HepG2 (cell line): ENCODE results near the gene SLC66A3. TPM values are rescaled to one million over a fixed set of nuclear protein-coding genes. Genes with fewer than 3 reads are reported as not detected.

Source experiments
- ATAC-seq: fragments of 200-7000 bp; cut with Tn5 transposase; 3 replicates; pipeline ENCODE4 v1.9.1; 2020; ENCODE audit warnings: mild to moderate bottlenecking, moderate library complexity
- BruUV-seq: library from RNA; stranded (reverse); fragments of 400-500 nt; replicated peaks from 2 replicates; lab custom pipeline; 2021; lab: Mats Ljungman, UMichigan
- CTCF ChIA-PET: fragments of 300-600 bp; formaldehyde crosslinking; extraction: SDS; loops from one replicate; lab custom pipeline; 2021; ENCODE audit warnings: low total read pairs, inconsistent platforms, low intra/inter-chr PET ratio; lab: Yijun Ruan, JAX
- POLR2A ChIA-PET: fragments of 350-600 bp; sonication (Branson Sonifier 250); formaldehyde crosslinking; loops from one replicate; lab custom pipeline; 2020; ENCODE audit warnings: antibody characterized with exemption, inconsistent platforms; lab: Yijun Ruan, JAX
- DNase-seq: peaks from one replicate; pipeline ENCODE4 v3.0.0-alpha.2; 2015; ENCODE audit warnings: low spot score
- FAIRE-seq: peaks from 3 replicates; lab custom pipeline; 2011; peaks lifted over from hg19 to GRCh38; lab: Jason Lieb, UNC
- H2AFZ ChIP-seq: one replicate; pipeline ENCODE4 v1.6.1; 2011; ENCODE audit warnings: low read length, inconsistent platforms
- H3K27ac ChIP-seq: fragments of 300-600 bp; 3 replicates; pipeline ENCODE4 v1.8.0; 2011; ENCODE audit warnings: mixed run types, mild to moderate bottlenecking, mixed read lengths, low read length, inconsistent platforms; ENCODE audit not compliant: insufficient read depth; ENCODE audit errors: extremely low read length
- H3K27me3 ChIP-seq, 2 experiments: fragments of 200-600 bp in 1 of 2; 2 replicates in 1 of 2; 3 replicates in 1 of 2; pipeline versions ENCODE4 v1.6.0 to v1.8.0; 2011; ENCODE audit warnings: low read length in 2 of 2, mild to moderate bottlenecking in 2 of 2, moderate library complexity in 2 of 2, inconsistent platforms in 1 of 2; ENCODE audit not compliant: insufficient read depth in 2 of 2, control insufficient read depth in 1 of 2
- H3K36me3 ChIP-seq, 2 experiments: fragments of 200-600 bp in 1 of 2; replicated peaks in 1 of 2; 2 replicates in 1 of 2; 3 replicates in 1 of 2; pipeline versions ENCODE4 v1.5.1 to v1.8.0; 2011; ENCODE audit warnings: low read length in 2 of 2, inconsistent platforms in 1 of 2; ENCODE audit not compliant: insufficient read depth in 2 of 2, control insufficient read depth in 1 of 2
- H3K4me1 ChIP-seq: 2 replicates; pipeline ENCODE4 v1.5.1; 2012; ENCODE audit warnings: low read length, inconsistent platforms; ENCODE audit not compliant: insufficient read depth
- H3K4me2 ChIP-seq: 2 replicates; pipeline ENCODE4 v1.6.0; 2011; ENCODE audit warnings: low read depth, low read length, inconsistent platforms
- H3K4me3 ChIP-seq, 3 experiments: fragments of 200-600 bp in 1 of 3; sonication (generic), shearing (Covaris generic) in 1 of 3; replicated peaks in 1 of 3; 2 replicates each; pipeline ENCODE4 v1.5.1; 2011 to 2016; ENCODE audit warnings: low read length in 3 of 3, inconsistent platforms in 2 of 3, low read depth in 2 of 3, mild to moderate bottlenecking in 2 of 3, control low read depth in 1 of 3, mixed read lengths in 1 of 3; ENCODE audit not compliant: insufficient read depth in 1 of 3
- H3K79me2 ChIP-seq: one replicate; pipeline ENCODE4 v1.6.1; 2011; ENCODE audit warnings: low read length, inconsistent platforms; ENCODE audit not compliant: insufficient read depth
- H3K9ac ChIP-seq: 2 replicates; pipeline ENCODE4 v1.6.0; 2011; ENCODE audit warnings: mild to moderate bottlenecking, low read depth, low read length, inconsistent platforms; ENCODE audit not compliant: insufficient read depth
- H3K9me3 ChIP-seq: 2 replicates; pipeline ENCODE4 v1.5.1; 2012; ENCODE audit warnings: mild to moderate bottlenecking, low read length
- H4K20me1 ChIP-seq: 2 replicates; pipeline ENCODE4 v1.6.0; 2011; ENCODE audit warnings: inconsistent platforms, mild to moderate bottlenecking, low read length, moderate library complexity; ENCODE audit not compliant: insufficient read depth
- CEBPB ChIP-seq: IDR thresholded peaks from 2 replicates; pipeline ENCODE4 v1.6.1; 2011; ENCODE audit warnings: low read depth, low read length, improper control_type of control experiment, borderline replicate concordance
- EEA1 ChIP-seq: sonication (generic); formaldehyde crosslinking; IDR thresholded peaks from 2 replicates; pipeline ENCODE4 v1.5.1; 2020; ENCODE audit warnings: mild to moderate bottlenecking, missing genetic modification reagents, borderline replicate concordance
- FOXA1 ChIP-seq, 2 experiments: fragments of 450-650 bp in 1 of 2; sonication (generic) in 1 of 2; formaldehyde crosslinking in 1 of 2; IDR thresholded peaks; 2 replicates each; pipeline versions ENCODE4 v1.4.0 to v1.6.1; 2016 to 2020; ENCODE audit warnings: missing genetic modification reagents in 1 of 2
- HBP1 ChIP-seq: IDR thresholded peaks from 2 replicates; pipeline ENCODE4 v1.6.1; 2016; ENCODE audit warnings: low read depth, control low read depth
- HNRNPLL ChIP-seq: fragments of 200-400 bp; formaldehyde crosslinking; IDR thresholded peaks from 2 replicates; pipeline ENCODE4 v1.6.1; 2017; ENCODE audit warnings: mild to moderate bottlenecking, low read depth, low read length; ENCODE audit not compliant: poor library complexity, severe bottlenecking
- KDM3A ChIP-seq: IDR thresholded peaks from 2 replicates; pipeline ENCODE4 v1.6.1; 2018; ENCODE audit warnings: low read depth, missing compliant biosample characterization
- KIAA2018 ChIP-seq: sonication (generic); formaldehyde crosslinking; IDR thresholded peaks from 2 replicates; pipeline ENCODE4 v1.5.0; 2020; ENCODE audit warnings: mild to moderate bottlenecking, missing genetic modification reagents, borderline replicate concordance
- MXD4 ChIP-seq: IDR thresholded peaks from 2 replicates; pipeline ENCODE4 v1.6.1; 2016; ENCODE audit warnings: mild to moderate bottlenecking, missing biosample characterization, missing genetic modification reagents
- ZNF75D ChIP-seq: sonication (generic); formaldehyde crosslinking; IDR thresholded peaks from 2 replicates; pipeline ENCODE4 v1.8.1; 2023; ENCODE audit warnings: missing genetic modification reagents, mild to moderate bottlenecking, borderline replicate concordance
- WGBS: methylation state at CpG from one replicate; pipeline ENCODE4 v1.1.6; 2017; ENCODE audit warnings: low lambda C conversion rate; 5-methylcytosine and 5-hydroxymethylcytosine counted together
- in situ Hi-C: cut with HindIII; loops from 2 replicates; pipeline ENCODE4 v1.10.0; 2017; ENCODE audit warnings: low pct_unique_long_range_greater_than_20kb; ENCODE audit not compliant: extremely low pct_ligation_motif_present
- intact Hi-C: fragments of 100-400 bp; cut with micrococcal nuclease; formaldehyde crosslinking; loops from one replicate; pipeline ENCODE4 v1.10.0; 2022; ENCODE audit not compliant: unreplicated experiment
- polyA plus RNA-seq, 8 experiments: library from polyadenylated mRNA; depleted of rRNA in 3 of 8; stranded (reverse) in 7 of 8; unstranded in 1 of 8; fragments of >200 nt; fragmentation: Illumina TruSeq in 4 of 8; extraction: Trizol in 4 of 8; gene quantifications; 2 replicates each; pipeline versions ENCODE4 v1.2.1 to v1.2.3, GENCODE V29; 2011 to 2016; ENCODE audit warnings: low read depth in 4 of 8, missing spikeins in 1 of 8, mixed read lengths in 1 of 8; ENCODE audit not compliant: insufficient read depth in 1 of 8
- total RNA-seq, 5 experiments: library from RNA; depleted of rRNA; stranded (reverse); fragments of >200 nt; fragmentation: Illumina TruSeq; extraction: Trizol; gene quantifications; 2 replicates each; pipeline ENCODE4 v1.2.3, GENCODE V29; 2016; ENCODE audit warnings: low read depth in 1 of 5
- TF ChIP-seq, protein P1 (sequence below): IDR thresholded peaks from 2 replicates; pipeline ENCODE4 v1.6.1; 2012; ENCODE audit warnings: inconsistent platforms

Gene SLC66A3
- total and polyA plus RNA-seq, 2 of the 13 experiments (the other 11 are each of a cell fraction or from before 2014, with no cell fraction given), result 2.2 to 3.7 TPM

- TF ChIP-seq KIAA2018 (CRISPR knock-in tag) (no peak), CEBPB (peak; percentile 70; the same call in 1 of the 2 replicates)
These were observed 13.2 kb downstream of the SLC66A3 start (continued) for GRCh38 chr2:11168488-11168887.

DNA sequence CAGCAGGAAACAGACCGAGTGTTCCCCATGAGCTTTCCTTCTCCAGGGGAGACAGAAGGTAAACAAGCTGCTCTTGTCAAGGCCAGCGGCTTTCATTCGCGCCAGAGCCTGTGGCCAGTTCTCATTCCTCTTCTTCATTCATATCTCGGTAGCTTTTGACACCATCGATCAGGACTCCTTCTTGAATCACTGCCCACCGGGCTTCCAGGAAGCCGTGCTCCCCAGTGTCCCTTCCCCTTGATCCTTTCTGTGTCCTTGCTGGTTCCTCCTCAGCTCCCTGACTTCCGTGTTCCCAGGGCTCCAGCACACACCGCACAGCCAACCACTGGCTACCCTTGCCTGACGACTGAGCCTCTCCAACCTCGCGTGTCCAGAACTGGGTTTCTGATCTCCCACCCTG lies 14.1 kb downstream of the SLC66A3 start:
- no peaks in the 10 kb centered on the region; a peak in 1 of 5 replicates for H3K27me3 ChIP-seq
- no peak for FAIRE-seq
- in situ Hi-C loops, result no loop called here
- no peaks in the 10 kb centered on the region for H4K20me1 ChIP-seq
- H3K4me2 ChIP-seq, result peak overlapping the region; percentile 98
- no peaks in the 10 kb centered on the region for H3K9me3 ChIP-seq
- ATAC-seq, result peak; percentile 76
- DNase-seq, result peak; percentile 45
- CTCF ChIA-PET, result no interaction called here
- H3K4me3 ChIP-seq, result peak overlapping the region; percentile 39 to 76 (median 53)
- intact Hi-C loops, result no loop called here
- H3K36me3 ChIP-seq, result no peaks in the 10 kb centered on the region
- peaks cover 20% of the 10 kb centered on the region for H3K4me1 ChIP-seq
- BruUV-seq, result no TSS peak
- peak overlapping the region; percentile 66 for H3K9ac ChIP-seq
- H3K79me2 ChIP-seq, result no peaks in the 10 kb centered on the region
- 8% methylated on average over 13 of the region's 13 CpGs for WGBS
- no peak overlapping the region for H3K27ac ChIP-seq
- POLR2A ChIA-PET, result interaction anchor here (0.5 to 1.2 kb wide), 3 partner anchors 10 to 295 kb away, joined by 3 to 5 read pairs (median 3); partner anchors contain the start of gene SLC66A3
- H2AFZ ChIP-seq, result peak overlapping the region; percentile 57
- TF ChIP-seq HBP1 (CRISPR knock-in tag) (0 out of 2 replicates have a peak, but pooled peaks have one; percentile 41), HNRNPLL (no peak), EEA1 (CRISPR knock-in tag) (no peak), FOXA1 (IDR thresholded peaks at IDR 0.05) (no peak), FOXA1 (CRISPR knock-in tag; IDR thresholded peaks at IDR 0.05) (peak; percentile 88), KDM3A (CRISPR knock-in tag) (no peak), ZNF75D (CRISPR knock-in tag) (no peak), MXD4 (no peak)
- TF ChIP-seq, protein P1, sequence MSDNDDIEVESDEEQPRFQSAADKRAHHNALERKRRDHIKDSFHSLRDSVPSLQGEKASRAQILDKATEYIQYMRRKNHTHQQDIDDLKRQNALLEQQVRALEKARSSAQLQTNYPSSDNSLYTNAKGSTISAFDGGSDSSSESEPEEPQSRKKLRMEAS, result peak; percentile 48; the same call in 1 of the 2 replicates
